Measurements from ENCODE around the gene EGLN1.

DNA sequence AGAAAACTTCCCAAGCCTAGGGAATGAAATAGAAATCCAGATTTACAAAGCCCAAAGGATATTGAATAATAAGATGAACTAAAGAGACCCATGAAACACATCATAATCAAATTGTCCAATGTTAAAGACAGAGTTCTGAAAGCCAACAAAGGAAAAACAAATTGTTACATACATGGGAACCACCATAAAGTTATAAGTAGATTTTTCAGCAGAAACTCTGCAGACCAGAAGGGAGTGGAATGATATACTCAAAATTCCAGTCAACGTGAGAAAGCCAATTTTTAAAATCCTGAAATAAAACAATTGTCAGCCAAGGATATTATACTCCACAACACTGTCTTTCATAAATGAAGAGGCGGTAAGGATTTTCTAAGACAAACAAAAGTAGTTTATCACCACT is 22.0 kb upstream of the EGLN1 start:
- no peak for TF ChIP-seq POLR2AphosphoS5 (IDR thresholded peaks at IDR 0.05; ENCODE audit: low read depth, low read length)
- TF ChIP-seq EZH2 (IDR thresholded peaks at IDR 0.05; ENCODE audit: low read depth, low read length, severe bottlenecking) = no peak
- TF ChIP-seq TAF1 (IDR thresholded peaks at IDR 0.05; ENCODE audit: low read depth, low read length) = no peak
- TF ChIP-seq, protein P1, sequence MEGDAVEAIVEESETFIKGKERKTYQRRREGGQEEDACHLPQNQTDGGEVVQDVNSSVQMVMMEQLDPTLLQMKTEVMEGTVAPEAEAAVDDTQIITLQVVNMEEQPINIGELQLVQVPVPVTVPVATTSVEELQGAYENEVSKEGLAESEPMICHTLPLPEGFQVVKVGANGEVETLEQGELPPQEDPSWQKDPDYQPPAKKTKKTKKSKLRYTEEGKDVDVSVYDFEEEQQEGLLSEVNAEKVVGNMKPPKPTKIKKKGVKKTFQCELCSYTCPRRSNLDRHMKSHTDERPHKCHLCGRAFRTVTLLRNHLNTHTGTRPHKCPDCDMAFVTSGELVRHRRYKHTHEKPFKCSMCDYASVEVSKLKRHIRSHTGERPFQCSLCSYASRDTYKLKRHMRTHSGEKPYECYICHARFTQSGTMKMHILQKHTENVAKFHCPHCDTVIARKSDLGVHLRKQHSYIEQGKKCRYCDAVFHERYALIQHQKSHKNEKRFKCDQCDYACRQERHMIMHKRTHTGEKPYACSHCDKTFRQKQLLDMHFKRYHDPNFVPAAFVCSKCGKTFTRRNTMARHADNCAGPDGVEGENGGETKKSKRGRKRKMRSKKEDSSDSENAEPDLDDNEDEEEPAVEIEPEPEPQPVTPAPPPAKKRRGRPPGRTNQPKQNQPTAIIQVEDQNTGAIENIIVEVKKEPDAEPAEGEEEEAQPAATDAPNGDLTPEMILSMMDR (IDR thresholded peaks at IDR 0.05; ENCODE audit: control extremely low read depth in 1 of 3, insufficient read depth in 1 of 3, low read depth in 1 of 3, low read length in 3 of 3) = no peak

Measured in H1 (cell line).